Spinal cord (tissue), 10 donors: ENCODE measurements around the gene SEPTIN2. TPM values are rescaled to one million over a fixed set of nuclear protein-coding genes. Genes with fewer than 3 reads are reported as not detected.
A peak's percentile ranks its signal among the peaks of the same experiment; 100 is the strongest.

ENCODE experiments used
- DNase-seq, 6 donors: peaks; one replicate each; pipeline versions ENCODE4 v3.0.0 to v3.0.0-alpha.2; 2013 to 2015; ENCODE audit warnings: low spot score in 6 of 6, low read depth in 4 of 6
- H3K27ac ChIP-seq: one replicate; pipeline ENCODE4 v1.5.1; 2013; ENCODE audit warnings: low read depth, low read length, control low read depth
- H3K27me3 ChIP-seq: one replicate; pipeline ENCODE4 v1.6.1; 2013; ENCODE audit warnings: low read length; ENCODE audit not compliant: control insufficient read depth, insufficient read depth
- H3K36me3 ChIP-seq: one replicate; pipeline ENCODE4 v1.6.1; 2013; ENCODE audit warnings: low read length; ENCODE audit not compliant: control insufficient read depth, insufficient read depth
- H3K4me1 ChIP-seq: one replicate; pipeline ENCODE4 v1.6.1; 2013; ENCODE audit warnings: low read length; ENCODE audit not compliant: control insufficient read depth, insufficient read depth
- H3K4me3 ChIP-seq: one replicate; pipeline ENCODE4 v1.5.1; 2013; ENCODE audit warnings: low read depth, low read length, control low read depth
- H3K9me3 ChIP-seq: one replicate; pipeline ENCODE4 v1.6.1; 2013; ENCODE audit warnings: low read length; ENCODE audit not compliant: control insufficient read depth, insufficient read depth
- WGBS: methylation state at CpG from one replicate; pipeline ENCODE4 v1.1.5; 2013; ENCODE audit warnings: missing lambda C conversion rate; ENCODE audit not compliant: insufficient coverage; 5-methylcytosine and 5-hydroxymethylcytosine counted together
- polyA plus RNA-seq, 2 donors: library from polyadenylated mRNA; unstranded; fragments of 120-200 nt; gene quantifications; one replicate each; pipeline ENCODE4 v1.2.1, GENCODE V29; 2013; ENCODE audit not compliant: insufficient read length in 2 of 2
- total RNA-seq, 2 donors: library from RNA; depleted of rRNA in 1 of 2; stranded (reverse); fragments of 120-200 nt in 1 of 2; fragments of >200 nt in 1 of 2; gene quantifications; one replicate each; pipeline versions ENCODE4 v1.2.3 to v1.2.4, GENCODE V29; 2013 to 2014
- donor health status: healthy.

Gene SEPTIN2
- total and polyA plus RNA-seq, 4 donors, result 460 to 582 (median 507) TPM

GRCh38 chr2:241354668-241355658 lies 39.2 kb downstream of the SEPTIN2 start:
- H3K27ac ChIP-seq, result peak overlapping the region; percentile 54
- H3K4me1 ChIP-seq, result peaks cover 10% of the 10 kb centered on the region
- H3K36me3 ChIP-seq, result peaks cover 15% of the 10 kb centered on the region
- no peaks in the 10 kb centered on the region for H3K9me3 ChIP-seq
- WGBS, result 22% methylated on average over 29 of the region's 40 CpGs
- DNase-seq, result peak in 2 of 6 donors; percentile 62 to 76
- no peaks in the 10 kb centered on the region for H3K27me3 ChIP-seq
- H3K4me3 ChIP-seq, result peak overlapping the region; percentile 24

GRCh38 chr2:241355983-241356870 lies 40.5 kb downstream of the SEPTIN2 start, which contains the start of gene FARP2:
FARP2 (plus strand) TSS chr2:241356285; CDS start chr2:241373108, 16,823 bp downstream.
- H3K4me3 ChIP-seq, result peak within 1 kb of the TSS; percentile 65
- peak; percentile 90 to 100 (median 98) for DNase-seq
- H3K9me3 ChIP-seq, result no peaks in the 10 kb centered on the region
- H3K27me3 ChIP-seq, result no peaks in the 10 kb centered on the region
- H3K4me1 ChIP-seq, result peaks cover 10% of the 10 kb centered on the region
- peaks cover 6% of the 10 kb centered on the region for H3K36me3 ChIP-seq
- WGBS, result 0% methylated on average over 100 of the region's 101 CpGs
- peak within 1 kb of the TSS; percentile 64 for H3K27ac ChIP-seq

GRCh38 chr2:241356871-241357260 lies 41.1 kb downstream of the SEPTIN2 start:
- peaks cover 10% of the 10 kb centered on the region for H3K4me1 ChIP-seq
- WGBS, result 80% methylated on average over 1 of the region's 5 CpGs
- H3K27ac ChIP-seq, result peak overlapping the region; percentile 64
- H3K36me3 ChIP-seq, result peaks cover 6% of the 10 kb centered on the region
- H3K9me3 ChIP-seq, result no peaks in the 10 kb centered on the region
- peak overlapping the region; percentile 65 for H3K4me3 ChIP-seq
- DNase-seq, result peak in 1 of 6 donors; percentile 5
- H3K27me3 ChIP-seq, result no peaks in the 10 kb centered on the region

- H3K36me3 ChIP-seq, result peaks cover 6% of the 10 kb centered on the region
- peaks cover 10% of the 10 kb centered on the region for H3K4me1 ChIP-seq
- no peaks in the 10 kb centered on the region for H3K27me3 ChIP-seq
- no peak for DNase-seq
- H3K9me3 ChIP-seq, result no peaks in the 10 kb centered on the region
- H3K4me3 ChIP-seq, result peak overlapping the region; percentile 65
- no peak overlapping the region for H3K27ac ChIP-seq
- WGBS, result 33% methylated on average over 1 of the region's 3 CpGs
Measured at GRCh38 chr2:241357531-241357930, 41.8 kb downstream of the SEPTIN2 start.

- H3K27ac ChIP-seq, result no peak overlapping the region
- H3K36me3 ChIP-seq, result peaks cover 6% of the 10 kb centered on the region
- no peaks in the 10 kb centered on the region for H3K9me3 ChIP-seq
- H3K27me3 ChIP-seq, result no peaks in the 10 kb centered on the region
- DNase-seq, result peak in 1 of 6 donors; percentile 11
- 72% methylated on average over 2 of the region's 5 CpGs for WGBS
- peaks cover 10% of the 10 kb centered on the region for H3K4me1 ChIP-seq
- H3K4me3 ChIP-seq, result no peak overlapping the region
Measured at GRCh38 chr2:241358470-241358869, 42.7 kb downstream of the SEPTIN2 start.

GRCh38 chr2:241359481-241360045 lies 43.8 kb downstream of the SEPTIN2 start:
- Histone ChIP-seq H3K27me3 (no peaks in the 10 kb centered on the region), H3K27ac (no peak overlapping the region), H3K9me3 (no peaks in the 10 kb centered on the region), H3K4me1 (peaks cover 10% of the 10 kb centered on the region), H3K36me3 (peaks cover 3% of the 10 kb centered on the region), H3K4me3 (no peak overlapping the region)
- no peak for DNase-seq
- 83% methylated on average over 4 of the region's 7 CpGs for WGBS

GRCh38 chr2:241363426-241363825 lies 47.7 kb downstream of the SEPTIN2 start:
- no peak overlapping the region for H3K4me3 ChIP-seq
- H3K36me3 ChIP-seq, result no peaks in the 10 kb centered on the region
- H3K4me1 ChIP-seq, result peaks cover 12% of the 10 kb centered on the region
- whole genome bisulfite sequencing, result 89% methylated on average over 7 of the region's 7 CpGs
- H3K27me3 ChIP-seq, result no peaks in the 10 kb centered on the region
- H3K27ac ChIP-seq, result no peak overlapping the region
- H3K9me3 ChIP-seq, result no peaks in the 10 kb centered on the region
- DNase-seq, result no peak

GRCh38 chr2:241364781-241365180 lies 49.1 kb downstream of the SEPTIN2 start:
- no peak for DNase-seq
- no peaks in the 10 kb centered on the region for H3K9me3 ChIP-seq
- no CpG with 5 or more reads among the region's 2 CpGs for WGBS
- peaks cover 9% of the 10 kb centered on the region for H3K4me1 ChIP-seq
- H3K27me3 ChIP-seq, result no peaks in the 10 kb centered on the region
- no peak overlapping the region for H3K27ac ChIP-seq
- H3K36me3 ChIP-seq, result no peaks in the 10 kb centered on the region
- H3K4me3 ChIP-seq, result no peak overlapping the region

GRCh38 chr2:241366678-241367077 lies 51.0 kb downstream of the SEPTIN2 start:
- Histone ChIP-seq H3K27me3 (no peaks in the 10 kb centered on the region), H3K36me3 (no peaks in the 10 kb centered on the region), H3K4me1 (peaks cover 9% of the 10 kb centered on the region), H3K4me3 (no peak overlapping the region), H3K9me3 (no peaks in the 10 kb centered on the region), H3K27ac (no peak overlapping the region)
- no peak for DNase-seq
- WGBS, result no CpG with 5 or more reads among the region's 2 CpGs
